ENCODE measurements around the gene HHAT. TPM values are rescaled to one million over a fixed set of nuclear protein-coding genes. Genes with fewer than 3 reads are reported as not detected.

The HHAT gene
- total RNA-seq, 4 donors from 2014 or later, result 0.31 to 0.33 (median 0.33) TPM; not detected in 1

GRCh38 chr1:210467440-210468043 is 138.8 kb downstream of the HHAT start:
- in situ Hi-C loops (cut with MboI; ENCODE audit: low sequenced_read_pairs in 4 of 4), result no loop called here
- H3K27ac ChIP-seq, result no peak overlapping the region
- ATAC-seq, result no peak
- H3K36me3 ChIP-seq, result no peaks in the 10 kb centered on the region
- TF ChIP-seq POLR2A (IDR thresholded peaks at IDR 0.05) (no peak), CTCF (IDR thresholded peaks at IDR 0.05 in 4 of 5, conservative IDR thresholded peaks at IDR 0.05 in 1 of 5) (no peak)
- H3K4me3 ChIP-seq, result no peak overlapping the region
- H3K9me3 ChIP-seq, result no peaks in the 10 kb centered on the region
- no peak for DNase-seq
- H3K4me1 ChIP-seq, result no peaks in the 10 kb centered on the region
- no peaks in the 10 kb centered on the region for H3K27me3 ChIP-seq
- intact Hi-C loops (cut with DNase I; ENCODE audit: low total_unique reads), result no loop called here

- Histone ChIP-seq H3K27me3 (no peaks in the 10 kb centered on the region), H3K4me1 (no peaks in the 10 kb centered on the region), H3K9me3 (no peaks in the 10 kb centered on the region), H3K4me3 (no peak overlapping the region), H3K36me3 (no peaks in the 10 kb centered on the region), H3K27ac (no peak overlapping the region)
- DNase-seq (no peak), ATAC-seq (no peak)
- in situ Hi-C loops (cut with MboI; ENCODE audit: low sequenced_read_pairs in 4 of 4) (no loop called here), intact Hi-C loops (cut with DNase I; ENCODE audit: low total_unique reads) (no loop called here)
- TF ChIP-seq POLR2A (IDR thresholded peaks at IDR 0.05) (no peak), CTCF (IDR thresholded peaks at IDR 0.05 in 4 of 5, conservative IDR thresholded peaks at IDR 0.05 in 1 of 5) (no peak)
Observed at GRCh38 chr1:210469441-210469840, 140.7 kb downstream of the HHAT start.

- ATAC-seq, result no peak
- no peaks in the 10 kb centered on the region for H3K9me3 ChIP-seq
- H3K27ac ChIP-seq, result no peak overlapping the region
- intact Hi-C loops (cut with DNase I; ENCODE audit: low total_unique reads), result no loop called here
- in situ Hi-C loops (cut with MboI; ENCODE audit: low sequenced_read_pairs in 4 of 4), result no loop called here
- H3K27me3 ChIP-seq, result no peaks in the 10 kb centered on the region
- no peak for DNase-seq
- no peaks in the 10 kb centered on the region for H3K4me1 ChIP-seq
- TF ChIP-seq POLR2A (IDR thresholded peaks at IDR 0.05), result no peak
- TF ChIP-seq CTCF (IDR thresholded peaks at IDR 0.05 in 4 of 5, conservative IDR thresholded peaks at IDR 0.05 in 1 of 5), result no peak
- no peaks in the 10 kb centered on the region for H3K36me3 ChIP-seq
- H3K4me3 ChIP-seq, result no peak overlapping the region
Observed at GRCh38 chr1:210475321-210475720, 146.6 kb downstream of the HHAT start.

DNA sequence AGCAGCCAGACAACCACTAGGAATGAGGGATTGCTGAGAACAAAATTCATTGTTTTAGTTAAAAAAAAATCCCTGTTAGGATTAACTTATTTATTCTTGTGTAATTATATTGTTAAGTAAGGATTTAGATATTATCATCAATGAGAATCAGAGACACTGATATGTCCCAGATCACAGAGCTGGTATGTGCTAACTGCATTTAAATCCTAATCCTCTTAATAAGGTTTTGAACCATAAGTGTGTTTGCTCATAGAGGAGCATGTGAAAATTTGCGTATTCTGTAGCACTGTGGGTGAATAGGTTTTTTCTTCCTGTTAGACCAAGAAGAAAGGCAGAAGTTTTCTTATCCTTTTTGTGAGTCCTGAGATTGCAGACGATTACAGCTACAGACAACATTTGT is 147.1 kb downstream of the HHAT start:
- no peak overlapping the region for H3K27ac ChIP-seq
- intact Hi-C loops (cut with DNase I; ENCODE audit: low total_unique reads) (no loop called here), in situ Hi-C loops (cut with MboI; ENCODE audit: low sequenced_read_pairs in 4 of 4) (no loop called here)
- no peaks in the 10 kb centered on the region for H3K4me1 ChIP-seq
- H3K9me3 ChIP-seq, result no peaks in the 10 kb centered on the region
- no peak for ATAC-seq
- TF ChIP-seq CTCF (IDR thresholded peaks at IDR 0.05 in 4 of 5, conservative IDR thresholded peaks at IDR 0.05 in 1 of 5), result no peak
- TF ChIP-seq POLR2A (IDR thresholded peaks at IDR 0.05), result no peak
- no peaks in the 10 kb centered on the region for H3K36me3 ChIP-seq
- DNase-seq, result no peak
- H3K27me3 ChIP-seq, result no peaks in the 10 kb centered on the region
- no peak overlapping the region for H3K4me3 ChIP-seq

DNA sequence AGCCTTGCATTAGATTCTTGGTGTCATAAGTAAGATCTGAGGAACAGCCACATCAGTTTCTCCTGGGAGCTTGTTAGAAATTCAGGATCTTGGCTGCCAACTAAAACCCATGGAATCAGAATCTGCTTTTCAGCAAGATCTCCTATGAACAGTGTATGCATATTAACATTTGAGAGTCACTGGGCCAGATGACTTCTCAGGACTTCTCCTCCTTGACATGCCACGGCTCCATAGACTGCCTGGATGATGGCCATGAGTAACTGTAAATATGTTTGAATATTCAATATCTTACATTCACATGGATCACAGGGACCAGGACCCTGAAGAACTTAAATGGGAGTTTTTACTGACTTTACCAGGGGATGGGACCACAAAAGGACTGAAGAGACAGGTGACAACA is 148.0 kb downstream of the HHAT start:
- no peak overlapping the region for H3K27ac ChIP-seq
- H3K4me3 ChIP-seq, result no peak overlapping the region
- TF ChIP-seq CTCF (IDR thresholded peaks at IDR 0.05 in 4 of 5, conservative IDR thresholded peaks at IDR 0.05 in 1 of 5), result no peak
- no peak for TF ChIP-seq POLR2A (IDR thresholded peaks at IDR 0.05)
- no peak for ATAC-seq
- intact Hi-C loops (cut with DNase I; ENCODE audit: low total_unique reads) (no loop called here), in situ Hi-C loops (cut with MboI; ENCODE audit: low sequenced_read_pairs in 4 of 4) (no loop called here)
- no peaks in the 10 kb centered on the region for H3K4me1 ChIP-seq
- no peaks in the 10 kb centered on the region for H3K9me3 ChIP-seq
- no peaks in the 10 kb centered on the region for H3K27me3 ChIP-seq
- no peak for DNase-seq
- H3K36me3 ChIP-seq, result no peaks in the 10 kb centered on the region

Measured in gastrocnemius medialis (tissue), 4 donors.